GM12872 (cell line): ENCODE results near the gene LGALS16.
A peak's percentile ranks its signal among the peaks of the same experiment; 100 is the strongest.

Source experiments
- CTCF ChIP-seq: IDR thresholded peaks from 3 replicates; pipeline ENCODE4 v1.5.1; 2011; ENCODE audit warnings: low read depth, mild to moderate bottlenecking, low read length, moderate library complexity; ENCODE audit not compliant: insufficient read depth

The LGALS16 gene

GRCh38 chr19:39660661-39661060, 4.9 kb downstream of the LGALS16 start:
- TF ChIP-seq CTCF = no peak

- no peak for TF ChIP-seq CTCF
Measured at GRCh38 chr19:39661565-39661964, 5.9 kb downstream of the LGALS16 start.

DNA sequence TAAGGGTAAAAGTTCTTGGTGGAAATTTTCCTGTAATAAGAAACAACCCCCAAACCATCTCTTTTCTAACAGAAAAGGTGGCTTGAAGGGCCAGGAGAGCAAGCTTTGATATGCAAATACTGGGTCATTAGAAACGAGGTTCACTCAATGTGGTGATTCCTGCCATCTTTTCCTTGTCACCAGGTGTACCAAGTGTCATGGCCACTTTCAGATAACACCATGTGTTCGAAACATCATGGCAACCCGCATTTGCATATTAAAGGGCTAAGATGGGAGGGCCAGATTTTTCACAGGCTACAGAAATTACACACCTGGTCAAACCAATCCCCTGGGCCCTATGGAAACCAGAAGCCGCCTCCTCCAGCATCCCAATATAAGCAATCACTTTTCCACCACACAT, 15.3 kb downstream of the LGALS16 start:
- TF ChIP-seq CTCF = no peak

DNA sequence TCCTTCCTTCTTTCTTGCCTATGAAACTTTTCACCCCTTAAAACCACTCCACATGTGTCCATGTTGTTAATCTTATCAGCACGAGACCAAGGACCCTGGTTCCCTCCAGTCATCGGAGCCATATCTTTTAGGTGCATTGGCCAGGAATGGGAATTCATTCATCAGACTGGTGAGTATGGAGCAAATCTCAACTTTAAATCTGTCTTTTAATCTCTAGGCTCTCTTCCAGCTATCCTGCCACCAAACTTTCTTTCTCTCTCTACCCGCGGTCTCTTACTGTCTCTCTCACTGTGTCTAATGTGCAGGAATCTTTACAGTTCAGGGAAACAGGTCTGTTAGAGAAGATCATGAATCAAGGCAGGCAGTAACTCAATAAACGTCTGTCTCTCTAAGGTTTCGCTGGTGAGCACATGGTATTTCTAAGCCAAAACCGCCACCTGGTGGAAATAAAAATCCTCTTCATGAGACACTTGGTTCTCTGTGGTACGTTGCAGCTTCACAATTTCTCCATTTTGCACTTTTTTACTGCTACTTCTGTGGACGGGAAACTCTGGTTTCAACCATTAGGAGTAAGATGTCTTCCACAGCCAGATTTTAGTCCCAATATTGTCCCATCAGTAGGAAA, 16.1 kb downstream of the LGALS16 start:
- TF ChIP-seq CTCF = peak; percentile 65

GRCh38 chr19:39672473-39672872, 16.8 kb downstream of the LGALS16 start:
- TF ChIP-seq CTCF = no peak

DNA sequence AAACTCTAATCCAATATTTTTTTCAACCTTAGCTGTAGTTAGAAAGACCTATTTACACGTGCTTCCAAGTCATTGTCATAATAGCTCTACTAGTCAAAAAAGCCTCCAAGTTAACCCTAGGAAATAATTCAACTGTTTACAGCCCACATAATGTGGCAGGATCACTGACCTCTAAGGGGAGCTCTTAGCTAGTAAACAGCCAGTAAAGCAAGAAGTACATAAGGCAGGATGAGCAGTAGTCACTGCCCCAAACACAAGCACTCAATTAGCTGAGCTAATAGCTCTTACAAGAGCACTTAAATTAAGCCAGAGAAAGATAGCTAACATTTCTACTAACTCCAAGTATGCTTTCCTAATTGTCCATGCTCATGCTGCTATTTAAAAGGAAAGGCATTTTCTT, 18.1 kb downstream of the LGALS16 start:
- TF ChIP-seq CTCF = peak; percentile 49

DNA sequence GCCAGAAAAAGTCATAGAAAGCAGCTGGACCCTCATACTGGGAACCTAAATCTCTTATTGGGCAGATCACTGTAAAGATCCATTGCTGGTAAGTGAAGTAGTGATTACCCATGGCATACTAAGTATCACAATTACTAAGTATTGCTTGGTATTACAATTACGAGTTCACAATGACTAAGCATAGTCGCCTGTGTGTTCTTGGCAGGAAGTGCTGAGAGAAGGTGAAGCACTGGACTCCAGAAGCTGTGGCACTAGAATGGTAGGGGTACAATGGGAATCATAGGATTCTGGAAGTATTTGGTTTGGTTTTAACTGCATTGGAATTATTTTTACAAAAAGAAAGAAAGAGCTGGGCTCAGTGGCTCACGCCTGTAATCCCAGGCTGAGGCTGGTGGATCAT, 20.3 kb downstream of the LGALS16 start:
- no peak for TF ChIP-seq CTCF
